Stimulated activated CD4-positive, alpha-beta T cell treated with anti-CD3 and anti-CD28 coated beads, Interleukin-15, amount 100 ng/mL, for 1 hour (primary cell): ENCODE results near the gene TENT4A.

Experiments
- DNase-seq, 2 donors: peaks; one replicate each; pipeline ENCODE4 v3.0.0-alpha.2; 2020; ENCODE audit warnings: low read depth in 1 of 2, low spot score in 1 of 2

TENT4A gene

GRCh38 chr5:6717247-6717646 is 4.0 kb downstream of the TENT4A start:
- no peak for DNase-seq

GRCh38 chr5:6717687-6718086 is 4.5 kb downstream of the TENT4A start:
- DNase-seq = no peak

GRCh38 chr5:6718161-6718681 is 5.0 kb downstream of the TENT4A start:
- DNase-seq = no peak

- DNase-seq = no peak
These were observed 5.5 kb downstream of the TENT4A start for GRCh38 chr5:6718718-6719117.

- DNase-seq = no peak
These were observed 6.2 kb downstream of the TENT4A start for GRCh38 chr5:6719417-6719816.

- DNase-seq = no peak
These were observed 6.8 kb downstream of the TENT4A start for GRCh38 chr5:6719896-6720560.

- DNase-seq = no peak
These were observed 7.3 kb downstream of the TENT4A start for GRCh38 chr5:6720561-6720921.

- no peak for DNase-seq
These were observed 8.2 kb downstream of the TENT4A start for GRCh38 chr5:6721442-6721841.

GRCh38 chr5:6722015-6722414 is 8.8 kb downstream of the TENT4A start:
- DNase-seq = no peak

GRCh38 chr5:6723122-6723815 is 10.0 kb downstream of the TENT4A start:
- DNase-seq = no peak

GRCh38 chr5:6723816-6724300 is 10.6 kb downstream of the TENT4A start:
- DNase-seq = no peak

GRCh38 chr5:6724321-6724929 is 11.2 kb downstream of the TENT4A start:
- DNase-seq = no peak

GRCh38 chr5:6725421-6725820 is 12.2 kb downstream of the TENT4A start:
- DNase-seq = no peak

- DNase-seq = no peak
These were observed 12.8 kb downstream of the TENT4A start for GRCh38 chr5:6726006-6726405.

- no peak for DNase-seq
These were observed 14.0 kb downstream of the TENT4A start for GRCh38 chr5:6727231-6727630.

- DNase-seq = no peak
These were observed 15.0 kb downstream of the TENT4A start for GRCh38 chr5:6728011-6728794.

- no peak for DNase-seq
These were observed 15.6 kb downstream of the TENT4A start for GRCh38 chr5:6728795-6729183.

- no peak for DNase-seq
These were observed 16.4 kb downstream of the TENT4A start for GRCh38 chr5:6729386-6730310.

- no peak for DNase-seq
These were observed 17.2 kb downstream of the TENT4A start for GRCh38 chr5:6730407-6730806.

GRCh38 chr5:6730807-6731206 is 17.6 kb downstream of the TENT4A start:
- DNase-seq = no peak
